ENCODE data around the gene CDIPT.

Gene CDIPT

GRCh38 chr16:29826342-29826695, 36.7 kb downstream of the CDIPT start:
- DNase-seq (ENCODE audit: low spot score): no peak

- DNase-seq (ENCODE audit: low spot score): peak; percentile 74
Measured at GRCh38 chr16:29825145-29826044, 37.6 kb downstream of the CDIPT start.

GRCh38 chr16:29824589-29825144, 38.4 kb downstream of the CDIPT start:
- DNase-seq (ENCODE audit: low spot score): no peak

GRCh38 chr16:29821643-29822115, 41.3 kb downstream of the CDIPT start:
- DNase-seq (ENCODE audit: low spot score): no peak

- DNase-seq (ENCODE audit: low spot score): no peak
Measured at GRCh38 chr16:29820730-29821642, 42.0 kb downstream of the CDIPT start.

GRCh38 chr16:29820271-29820701, 42.7 kb downstream of the CDIPT start, which contains the start of gene MVP:
TSS of gene MVP (plus strand) at chr16:29820462. CDS start at chr16:29830550, 10,088 bp downstream.
- peak; percentile 34 for DNase-seq (ENCODE audit: low spot score)

GRCh38 chr16:29819506-29819905, 43.5 kb downstream of the CDIPT start:
- no peak for DNase-seq (ENCODE audit: low spot score)

GRCh38 chr16:29818082-29818481, 44.9 kb downstream of the CDIPT start:
- no peak for DNase-seq (ENCODE audit: low spot score)

- peak; percentile 71 for DNase-seq (ENCODE audit: low spot score)
Measured at GRCh38 chr16:29816694-29817441, 46.2 kb downstream of the CDIPT start.

GRCh38 chr16:29815793-29816693, 47.0 kb downstream of the CDIPT start, which contains the start of gene PAGR1:
TSS of gene PAGR1 (plus strand) at chr16:29816152. CDS start at chr16:29816526, 374 bp downstream.
- peak; percentile 99 for DNase-seq (ENCODE audit: low spot score)

GRCh38 chr16:29815032-29815721, 47.8 kb downstream of the CDIPT start:
- DNase-seq (ENCODE audit: low spot score): no peak

GRCh38 chr16:29814592-29814991, 48.4 kb downstream of the CDIPT start:
- DNase-seq (ENCODE audit: low spot score): no peak

GRCh38 chr16:29813644-29814562, 49.1 kb downstream of the CDIPT start:
- no peak for DNase-seq (ENCODE audit: low spot score)

- no peak for DNase-seq (ENCODE audit: low spot score)
Measured at GRCh38 chr16:29812754-29813643, 50.0 kb downstream of the CDIPT start.

- DNase-seq (ENCODE audit: low spot score): no peak
Measured at GRCh38 chr16:29811896-29812665, 50.9 kb downstream of the CDIPT start, which contains the start of gene PRRT2. TSS of gene PRRT2 (plus strand) at chr16:29812193. CDS start at chr16:29813055, 862 bp downstream.

GRCh38 chr16:29811170-29811895, 51.7 kb downstream of the CDIPT start:
- DNase-seq (ENCODE audit: low spot score): peak; percentile 92
